Measurements from ENCODE around the gene IGF2.

- TF ChIP-seq CTCF (IDR thresholded peaks at IDR 0.05) = no peak
- no peak for TF ChIP-seq POLR2A (IDR thresholded peaks at IDR 0.05)
These were observed 11.6 kb downstream of the IGF2 start for GRCh38 chr11:2127482-2128129.

Data from vagina (tissue), 2 donors.